Fibroblast of lung (primary cell): ENCODE results near the gene C2orf66. TPM values are rescaled to one million over a fixed set of nuclear protein-coding genes. Genes with fewer than 3 reads are reported as not detected.

Experiments used
- DNase-seq, 2 donors: peaks; one replicate each; pipeline versions ENCODE4 v3.0.0 to v3.0.0-alpha.2; 2010; ENCODE audit warnings: low read depth in 2 of 2
- H2AFZ ChIP-seq: 2 replicates; pipeline ENCODE4 v1.5.1; 2012; ENCODE audit warnings: low read length, control low read depth, inconsistent platforms
- H3K27ac ChIP-seq: 2 replicates; pipeline ENCODE4 v1.5.1; 2011; ENCODE audit warnings: low read length, control low read depth; ENCODE audit not compliant: insufficient read depth
- H3K27me3 ChIP-seq: 2 replicates; pipeline ENCODE4 v1.5.1; 2011; ENCODE audit warnings: mild to moderate bottlenecking, low read length; ENCODE audit not compliant: control insufficient read depth, insufficient read depth
- H3K36me3 ChIP-seq: 2 replicates; pipeline ENCODE4 v1.5.1; 2011; ENCODE audit warnings: low read length; ENCODE audit not compliant: control insufficient read depth, insufficient read depth
- H3K4me1 ChIP-seq: 2 replicates; pipeline ENCODE4 v1.5.1; 2011; ENCODE audit warnings: low read length; ENCODE audit not compliant: control insufficient read depth, insufficient read depth; ENCODE audit errors: extremely low read depth
- H3K4me2 ChIP-seq: 2 replicates; pipeline ENCODE4 v1.5.1; 2011; ENCODE audit warnings: low read length, control low read depth; ENCODE audit not compliant: insufficient read depth; ENCODE audit errors: extremely low read depth
- H3K4me3 ChIP-seq, 4 experiments: fragments of 200-600 bp in 1 of 4; sonication (generic) in 1 of 4; replicated peaks in 1 of 4; 2 replicates each; pipeline ENCODE4 v1.5.1; 2011 to 2016; ENCODE audit warnings: low read length in 4 of 4, low read depth in 3 of 4, mild to moderate bottlenecking in 3 of 4, control low read depth in 2 of 4, inconsistent platforms in 1 of 4, mixed read lengths in 1 of 4; ENCODE audit not compliant: insufficient read depth in 1 of 4; ENCODE audit errors: control extremely low read depth in 1 of 4
- H3K79me2 ChIP-seq: 2 replicates; pipeline ENCODE4 v1.5.1; 2012; ENCODE audit warnings: mild to moderate bottlenecking, low read length, inconsistent platforms; ENCODE audit not compliant: control insufficient read depth, insufficient read depth
- H3K9ac ChIP-seq: 2 replicates; pipeline ENCODE4 v1.5.1; 2011; ENCODE audit warnings: mild to moderate bottlenecking, low read length, control low read depth; ENCODE audit not compliant: insufficient read depth
- H3K9me3 ChIP-seq: 2 replicates; pipeline ENCODE4 v1.5.1; 2012; ENCODE audit warnings: low read depth, low read length; ENCODE audit not compliant: control insufficient read depth, insufficient read depth
- H4K20me1 ChIP-seq: 2 replicates; pipeline ENCODE4 v1.5.1; 2011; ENCODE audit warnings: low read length; ENCODE audit not compliant: control insufficient read depth, insufficient read depth; ENCODE audit errors: extremely low read depth
- EZH2 ChIP-seq: IDR thresholded peaks from 2 replicates; pipeline ENCODE4 v1.5.1; 2012; ENCODE audit warnings: low read length, control low read depth, mild to moderate bottlenecking; ENCODE audit errors: missing control alignments
- polyA plus RNA-seq, 2 donors: library from polyadenylated mRNA; depleted of rRNA in 1 of 2; stranded (reverse) in 1 of 2; unstranded in 1 of 2; fragments of >200 nt; gene quantifications; 2 replicates each; pipeline ENCODE4 v1.2.1, GENCODE V29; 2011 to 2012; ENCODE audit warnings: missing spikeins in 1 of 2
- total RNA-seq: library from RNA; depleted of rRNA; stranded (reverse); fragments of >200 nt; gene quantifications from 2 replicates; pipeline ENCODE4 v1.2.1, GENCODE V29; 2014
- TF ChIP-seq, protein P1 (sequence below), 2 donors: IDR thresholded peaks in 1 of 2; conservative IDR thresholded peaks in 1 of 2; 1 replicate in 1 of 2; 2 replicates in 1 of 2; pipeline ENCODE4 v1.5.1; 2011 to 2012; ENCODE audit warnings: low read length in 2 of 2, control low read depth in 1 of 2, inconsistent platforms in 1 of 2, low read depth in 1 of 2, mild to moderate bottlenecking in 1 of 2

C2orf66 gene
- total and polyA plus RNA-seq, 2 donors (not counting 1 experiment from before 2014, with no cell fraction given), result 0.10 to 0.17 TPM

GRCh38 chr2:196823750-196824522, 14.8 kb upstream of the C2orf66 start:
- no peak overlapping the region for H2AFZ ChIP-seq
- H3K27ac ChIP-seq, result no peak overlapping the region

DNA sequence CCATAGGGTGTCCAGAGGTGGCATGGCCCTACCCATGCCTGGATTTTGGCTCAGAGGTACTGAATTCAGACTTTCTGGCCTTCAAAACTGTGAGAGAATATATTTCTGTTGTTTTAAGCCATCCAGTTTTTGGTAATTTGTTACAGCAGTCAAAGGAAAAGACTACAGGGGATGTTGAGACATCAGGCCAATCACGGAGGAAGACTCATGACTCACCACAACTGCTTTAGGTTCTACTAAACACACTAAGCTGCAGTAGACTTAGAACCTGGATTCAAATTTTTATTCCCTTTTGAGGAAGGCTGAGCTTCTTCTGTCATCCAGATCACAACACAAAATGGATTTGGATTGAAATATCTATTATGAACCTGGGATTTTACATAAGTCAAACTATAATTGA, 12.0 kb upstream of the C2orf66 start:
- H3K36me3 ChIP-seq, result no peaks in the 10 kb centered on the region
- no peak overlapping the region for H3K9ac ChIP-seq
- no peaks in the 10 kb centered on the region for H4K20me1 ChIP-seq
- no peak overlapping the region for H3K27ac ChIP-seq
- TF ChIP-seq EZH2, result no peak
- TF ChIP-seq, protein P1, sequence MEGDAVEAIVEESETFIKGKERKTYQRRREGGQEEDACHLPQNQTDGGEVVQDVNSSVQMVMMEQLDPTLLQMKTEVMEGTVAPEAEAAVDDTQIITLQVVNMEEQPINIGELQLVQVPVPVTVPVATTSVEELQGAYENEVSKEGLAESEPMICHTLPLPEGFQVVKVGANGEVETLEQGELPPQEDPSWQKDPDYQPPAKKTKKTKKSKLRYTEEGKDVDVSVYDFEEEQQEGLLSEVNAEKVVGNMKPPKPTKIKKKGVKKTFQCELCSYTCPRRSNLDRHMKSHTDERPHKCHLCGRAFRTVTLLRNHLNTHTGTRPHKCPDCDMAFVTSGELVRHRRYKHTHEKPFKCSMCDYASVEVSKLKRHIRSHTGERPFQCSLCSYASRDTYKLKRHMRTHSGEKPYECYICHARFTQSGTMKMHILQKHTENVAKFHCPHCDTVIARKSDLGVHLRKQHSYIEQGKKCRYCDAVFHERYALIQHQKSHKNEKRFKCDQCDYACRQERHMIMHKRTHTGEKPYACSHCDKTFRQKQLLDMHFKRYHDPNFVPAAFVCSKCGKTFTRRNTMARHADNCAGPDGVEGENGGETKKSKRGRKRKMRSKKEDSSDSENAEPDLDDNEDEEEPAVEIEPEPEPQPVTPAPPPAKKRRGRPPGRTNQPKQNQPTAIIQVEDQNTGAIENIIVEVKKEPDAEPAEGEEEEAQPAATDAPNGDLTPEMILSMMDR (conservative IDR thresholded peaks at IDR 0.05 in 1 of 2, IDR thresholded peaks at IDR 0.05 in 1 of 2; ENCODE audit: low read depth in 1 of 2, low read length in 2 of 2), result no peak
- H3K9me3 ChIP-seq, result no peaks in the 10 kb centered on the region
- no peaks in the 10 kb centered on the region for H3K27me3 ChIP-seq
- H3K79me2 ChIP-seq, result no peaks in the 10 kb centered on the region
- H3K4me3 ChIP-seq, result no peak overlapping the region
- no peak overlapping the region for H2AFZ ChIP-seq
- no peaks in the 10 kb centered on the region for H3K4me1 ChIP-seq
- peak; percentile 31 to 60 for DNase-seq
- no peak overlapping the region for H3K4me2 ChIP-seq

More at GRCh38 chr2:196823750-196824522, 14.8 kb upstream of the C2orf66 start:
- H4K20me1 ChIP-seq, result no peaks in the 10 kb centered on the region
- TF ChIP-seq EZH2, result no peak
- TF ChIP-seq, protein P1 (conservative IDR thresholded peaks at IDR 0.05 in 1 of 2, IDR thresholded peaks at IDR 0.05 in 1 of 2; ENCODE audit: low read depth in 1 of 2, low read length in 2 of 2), result no peak
- no peak overlapping the region for H3K9ac ChIP-seq
- H3K4me2 ChIP-seq, result peak overlapping the region; percentile 15
- H3K9me3 ChIP-seq, result no peaks in the 10 kb centered on the region
- no peaks in the 10 kb centered on the region for H3K27me3 ChIP-seq
- peak; percentile 64 to 92 for DNase-seq
- H3K4me3 ChIP-seq, result no peak overlapping the region
- H3K79me2 ChIP-seq, result no peaks in the 10 kb centered on the region
- no peaks in the 10 kb centered on the region for H3K36me3 ChIP-seq
- no peaks in the 10 kb centered on the region for H3K4me1 ChIP-seq

GRCh38 chr2:196808083-196808665, 981 bp downstream of the C2orf66 start:
- H4K20me1 ChIP-seq, result no peaks in the 10 kb centered on the region
- no peak overlapping the region for H3K4me3 ChIP-seq
- H3K27ac ChIP-seq, result no peak overlapping the region
- H3K4me2 ChIP-seq, result no peak overlapping the region
- no peak overlapping the region for H3K9ac ChIP-seq
- H3K79me2 ChIP-seq, result no peaks in the 10 kb centered on the region
- H3K36me3 ChIP-seq, result no peaks in the 10 kb centered on the region
- H3K9me3 ChIP-seq, result no peaks in the 10 kb centered on the region
- no peaks in the 10 kb centered on the region for H3K4me1 ChIP-seq
- TF ChIP-seq, protein P1 (conservative IDR thresholded peaks at IDR 0.05 in 1 of 2, IDR thresholded peaks at IDR 0.05 in 1 of 2; ENCODE audit: low read depth in 1 of 2, low read length in 2 of 2), result no peak
- no peak for TF ChIP-seq EZH2
- no peak for DNase-seq
- no peaks in the 10 kb centered on the region for H3K27me3 ChIP-seq
- H2AFZ ChIP-seq, result no peak overlapping the region
